Ishikawa (cell line): Measurements from ENCODE around the gene PLIN5.
A peak's percentile ranks its signal among the peaks of the same experiment; 100 is the strongest.

Source experiments
- CEBPB ChIP-seq: IDR thresholded peaks from 2 replicates; pipeline ENCODE4 v1.6.1; 2012
- CREB1 ChIP-seq: IDR thresholded peaks from 2 replicates; pipeline ENCODE4 v1.6.1; 2012; ENCODE audit warnings: low read depth
- EGR1 ChIP-seq: IDR thresholded peaks from 2 replicates; pipeline ENCODE4 v1.6.1; 2012
- EP300 ChIP-seq: IDR thresholded peaks from 2 replicates; pipeline ENCODE4 v1.6.1; 2012; ENCODE audit warnings: borderline replicate concordance
- FOXM1 ChIP-seq: IDR thresholded peaks from 2 replicates; pipeline ENCODE4 v1.6.1; 2012; ENCODE audit warnings: low read depth, borderline replicate concordance
- NFIC ChIP-seq: IDR thresholded peaks from 2 replicates; pipeline ENCODE4 v1.6.1; 2012
- RAD21 ChIP-seq: IDR thresholded peaks from 2 replicates; pipeline ENCODE4 v1.6.1; 2012; ENCODE audit warnings: low read depth
- TCF12 ChIP-seq: IDR thresholded peaks from 2 replicates; pipeline ENCODE4 v1.6.1; 2012; ENCODE audit warnings: low read depth
- TEAD4 ChIP-seq: IDR thresholded peaks from 2 replicates; pipeline ENCODE4 v1.6.1; 2012
- YY1 ChIP-seq: IDR thresholded peaks from 2 replicates; pipeline ENCODE4 v1.6.1; 2012; ENCODE audit warnings: low read depth
- ZBTB7A ChIP-seq: IDR thresholded peaks from 2 replicates; pipeline ENCODE4 v1.6.1; 2012; ENCODE audit warnings: low read depth
- TF ChIP-seq, protein P1 (sequence below): IDR thresholded peaks from 2 replicates; pipeline ENCODE4 v1.6.1; 2012
- TF ChIP-seq, protein P2 (sequence below): IDR thresholded peaks from 2 replicates; pipeline ENCODE4 v1.6.1; 2012; ENCODE audit warnings: low read depth, mild to moderate bottlenecking
- TF ChIP-seq, protein P3 (sequence below): IDR thresholded peaks from 2 replicates; pipeline ENCODE4 v1.6.1; 2012

The PLIN5 gene

DNA sequence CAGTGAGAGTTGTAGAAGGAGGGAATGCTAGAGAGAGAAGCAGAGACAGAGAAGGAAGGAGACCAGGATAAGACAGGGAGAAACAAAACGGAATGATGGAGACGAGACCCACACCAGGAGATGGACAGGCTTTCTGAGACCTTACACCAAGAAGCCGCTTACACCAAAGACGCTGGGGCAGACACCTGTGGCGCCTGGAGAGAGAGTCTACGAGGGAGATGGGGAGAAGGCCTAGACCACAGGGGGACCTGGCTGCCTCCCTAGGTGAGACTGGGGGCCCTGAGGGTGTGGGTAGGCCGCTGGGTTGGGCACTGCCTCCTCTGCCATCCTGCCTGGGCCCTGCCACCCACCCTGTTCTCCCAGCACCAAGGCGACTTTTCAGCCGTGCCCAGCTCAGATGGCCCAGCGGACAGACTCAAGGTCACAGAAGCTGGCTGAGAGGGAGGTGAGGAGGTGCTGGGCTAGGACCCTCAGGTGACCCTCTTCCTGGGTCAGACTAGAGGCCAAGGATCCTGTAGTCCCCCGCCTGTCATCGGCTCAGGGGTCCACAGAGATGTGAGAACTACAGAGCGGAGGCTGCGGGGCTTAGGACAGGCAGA is 5.0 kb downstream of the PLIN5 start:
- TF ChIP-seq, protein P1, sequence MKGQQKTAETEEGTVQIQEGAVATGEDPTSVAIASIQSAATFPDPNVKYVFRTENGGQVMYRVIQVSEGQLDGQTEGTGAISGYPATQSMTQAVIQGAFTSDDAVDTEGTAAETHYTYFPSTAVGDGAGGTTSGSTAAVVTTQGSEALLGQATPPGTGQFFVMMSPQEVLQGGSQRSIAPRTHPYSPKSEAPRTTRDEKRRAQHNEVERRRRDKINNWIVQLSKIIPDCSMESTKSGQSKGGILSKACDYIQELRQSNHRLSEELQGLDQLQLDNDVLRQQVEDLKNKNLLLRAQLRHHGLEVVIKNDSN, result no peak
- TF ChIP-seq EGR1 (no peak), FOXM1 (no peak), ZBTB7A (no peak), TEAD4 (no peak), NFIC (no peak), EP300 (no peak), YY1 (no peak), CEBPB (no peak), CREB1 (no peak), TCF12 (no peak), RAD21 (no peak)
- TF ChIP-seq, protein P2, sequence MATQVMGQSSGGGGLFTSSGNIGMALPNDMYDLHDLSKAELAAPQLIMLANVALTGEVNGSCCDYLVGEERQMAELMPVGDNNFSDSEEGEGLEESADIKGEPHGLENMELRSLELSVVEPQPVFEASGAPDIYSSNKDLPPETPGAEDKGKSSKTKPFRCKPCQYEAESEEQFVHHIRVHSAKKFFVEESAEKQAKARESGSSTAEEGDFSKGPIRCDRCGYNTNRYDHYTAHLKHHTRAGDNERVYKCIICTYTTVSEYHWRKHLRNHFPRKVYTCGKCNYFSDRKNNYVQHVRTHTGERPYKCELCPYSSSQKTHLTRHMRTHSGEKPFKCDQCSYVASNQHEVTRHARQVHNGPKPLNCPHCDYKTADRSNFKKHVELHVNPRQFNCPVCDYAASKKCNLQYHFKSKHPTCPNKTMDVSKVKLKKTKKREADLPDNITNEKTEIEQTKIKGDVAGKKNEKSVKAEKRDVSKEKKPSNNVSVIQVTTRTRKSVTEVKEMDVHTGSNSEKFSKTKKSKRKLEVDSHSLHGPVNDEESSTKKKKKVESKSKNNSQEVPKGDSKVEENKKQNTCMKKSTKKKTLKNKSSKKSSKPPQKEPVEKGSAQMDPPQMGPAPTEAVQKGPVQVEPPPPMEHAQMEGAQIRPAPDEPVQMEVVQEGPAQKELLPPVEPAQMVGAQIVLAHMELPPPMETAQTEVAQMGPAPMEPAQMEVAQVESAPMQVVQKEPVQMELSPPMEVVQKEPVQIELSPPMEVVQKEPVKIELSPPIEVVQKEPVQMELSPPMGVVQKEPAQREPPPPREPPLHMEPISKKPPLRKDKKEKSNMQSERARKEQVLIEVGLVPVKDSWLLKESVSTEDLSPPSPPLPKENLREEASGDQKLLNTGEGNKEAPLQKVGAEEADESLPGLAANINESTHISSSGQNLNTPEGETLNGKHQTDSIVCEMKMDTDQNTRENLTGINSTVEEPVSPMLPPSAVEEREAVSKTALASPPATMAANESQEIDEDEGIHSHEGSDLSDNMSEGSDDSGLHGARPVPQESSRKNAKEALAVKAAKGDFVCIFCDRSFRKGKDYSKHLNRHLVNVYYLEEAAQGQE, result no peak

DNA sequence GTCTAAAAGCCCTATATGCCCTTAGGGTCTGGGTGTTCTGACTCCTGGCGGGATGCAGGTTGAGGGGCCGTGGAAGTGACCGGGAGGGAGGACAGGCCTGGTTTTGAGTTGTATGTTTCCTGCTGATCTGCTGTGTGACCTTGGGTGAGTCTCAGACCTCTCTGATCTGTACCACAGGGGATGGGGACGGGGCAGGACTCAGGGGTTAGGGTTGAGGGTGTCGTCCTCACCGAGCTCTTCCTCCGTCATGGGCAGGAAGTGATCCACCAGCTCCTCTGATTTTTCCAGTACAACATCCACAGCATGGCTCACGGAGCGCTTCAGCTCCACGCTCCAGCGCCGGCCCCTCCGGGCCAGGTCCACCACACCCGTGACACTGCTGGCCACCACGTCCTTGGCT is 6.2 kb downstream of the PLIN5 start:
- TF ChIP-seq FOXM1 (no peak), YY1 (no peak), CREB1 (no peak), NFIC (no peak), TCF12 (no peak), ZBTB7A (no peak), TEAD4 (no peak)
- TF ChIP-seq, protein P2, result no peak
- TF ChIP-seq, protein P1, result no peak

DNA sequence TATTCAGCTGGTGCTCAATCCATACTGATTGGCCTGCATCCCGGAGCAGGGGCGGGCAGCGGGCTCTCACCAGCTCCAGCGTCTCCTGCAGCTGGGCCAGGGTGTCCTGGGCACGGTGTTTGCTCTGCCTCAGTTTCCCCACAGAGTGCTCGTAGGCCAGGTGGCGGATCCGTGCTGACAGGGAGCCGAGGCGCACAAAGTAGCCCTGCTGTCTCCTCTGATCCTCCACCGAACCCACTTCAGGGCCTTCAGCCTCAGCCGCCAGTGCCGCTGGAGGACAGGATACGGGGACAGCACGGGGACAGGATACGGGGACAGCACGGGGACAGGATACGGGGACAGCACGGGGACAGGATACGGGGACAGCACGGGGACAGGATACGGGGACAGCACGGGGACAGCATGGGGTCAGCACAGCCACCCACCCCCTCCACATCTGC is 9.4 kb downstream of the PLIN5 start:
- TF ChIP-seq, protein P1, result no peak
- TF ChIP-seq, protein P2, result no peak
- TF ChIP-seq ZBTB7A (no peak), FOXM1 (no peak), NFIC (no peak), CEBPB (no peak), CREB1 (no peak), EP300 (no peak), RAD21 (no peak), YY1 (no peak)
- TF ChIP-seq, protein P3, sequence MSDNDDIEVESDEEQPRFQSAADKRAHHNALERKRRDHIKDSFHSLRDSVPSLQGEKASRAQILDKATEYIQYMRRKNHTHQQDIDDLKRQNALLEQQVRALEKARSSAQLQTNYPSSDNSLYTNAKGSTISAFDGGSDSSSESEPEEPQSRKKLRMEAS, result no peak

DNA sequence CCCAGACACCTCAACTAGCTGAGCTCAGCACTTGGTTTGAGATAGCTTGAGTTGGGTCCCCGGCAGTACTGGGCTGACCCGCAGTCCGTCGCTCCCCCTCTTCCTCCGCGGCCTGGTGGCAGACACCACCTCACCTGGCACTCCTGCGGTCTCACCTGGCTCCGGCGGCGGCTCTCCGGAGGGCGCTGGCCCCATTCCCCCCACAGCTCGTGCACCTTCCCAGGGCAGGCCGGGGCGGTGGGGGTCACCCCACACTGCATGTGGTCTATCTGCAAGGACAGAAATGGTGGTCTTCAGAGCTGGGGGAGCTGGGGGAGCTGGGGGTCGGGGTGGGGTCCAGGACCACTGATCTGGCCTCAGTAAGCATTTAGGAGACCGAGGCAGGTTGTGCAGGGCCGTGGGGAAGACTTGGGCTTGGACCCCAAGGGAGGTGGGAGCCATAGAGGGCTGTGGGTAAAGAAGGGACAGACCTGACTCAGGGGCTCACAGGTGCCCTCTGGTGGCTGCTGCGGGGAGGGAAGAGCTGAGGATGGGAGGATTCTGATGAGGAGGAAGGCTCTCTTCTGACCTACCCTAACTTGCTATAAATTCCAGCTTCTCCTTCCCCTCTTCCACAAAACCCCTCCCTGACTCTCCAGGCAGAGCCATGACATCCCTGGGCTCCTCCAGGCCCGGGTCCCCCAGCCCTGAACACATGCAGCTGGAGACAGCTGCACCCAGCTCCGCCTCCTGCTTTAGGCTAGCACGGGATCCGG is 10.0 kb downstream of the PLIN5 start:
- TF ChIP-seq, protein P3, result no peak
- TF ChIP-seq RAD21, result peak; percentile 35
